Smooth muscle cell (in vitro differentiated cells): Measurements from ENCODE around the gene B4GALT1. TPM values are rescaled to one million over a fixed set of nuclear protein-coding genes. Genes with fewer than 3 reads are reported as not detected.

Source experiments
- DNase-seq: peaks from one replicate; lab custom pipeline; 2025; ENCODE audit not compliant: unreplicated experiment; lab: John Stamatoyannopoulos, UW
- H2AFZ ChIP-seq: fragments of 200-600 bp; sonication (generic); 2 replicates; pipeline ENCODE4 v1.6.0; 2016; ENCODE audit warnings: antibody characterized with exemption, low read depth, mild to moderate bottlenecking
- H3F3A ChIP-seq: fragments of 200-600 bp; sonication (generic); 2 replicates; pipeline ENCODE4 v1.6.0; 2017; ENCODE audit warnings: antibody characterized with exemption, low read depth
- H3K27ac ChIP-seq: fragments of 200-600 bp; sonication (generic); 2 replicates; pipeline ENCODE4 v1.5.1; 2016; ENCODE audit warnings: low read depth, mild to moderate bottlenecking
- H3K27me3 ChIP-seq: fragments of 200-600 bp; sonication (generic); 2 replicates; pipeline ENCODE4 v1.6.1; 2016; ENCODE audit warnings: low read depth, mild to moderate bottlenecking
- H3K36me3 ChIP-seq: fragments of 200-600 bp; sonication (generic); 2 replicates; pipeline ENCODE4 v1.5.1; 2016; ENCODE audit warnings: low read depth
- H3K4me1 ChIP-seq: fragments of 200-600 bp; sonication (generic); 2 replicates; pipeline ENCODE4 v1.5.1; 2016; ENCODE audit warnings: low read depth
- H3K4me2 ChIP-seq: fragments of 200-600 bp; sonication (generic); 2 replicates; pipeline ENCODE4 v1.6.0; 2016; ENCODE audit warnings: mild to moderate bottlenecking
- H3K4me3 ChIP-seq: fragments of 200-600 bp; sonication (generic); 2 replicates; pipeline ENCODE4 v1.5.1; 2016; ENCODE audit warnings: mild to moderate bottlenecking
- H3K79me2 ChIP-seq: fragments of 200-600 bp; sonication (generic); 2 replicates; pipeline ENCODE4 v1.6.0; 2016; ENCODE audit warnings: low read depth, mild to moderate bottlenecking
- H3K9ac ChIP-seq: fragments of 200-600 bp; sonication (generic); 2 replicates; pipeline ENCODE4 v1.6.0; 2016; ENCODE audit warnings: low read depth
- H3K9me3 ChIP-seq: fragments of 200-600 bp; sonication (generic); replicated peaks from 2 replicates; pipeline ENCODE4 v1.5.1; 2016; ENCODE audit warnings: low read depth
- H4K20me1 ChIP-seq: fragments of 200-600 bp; sonication (generic); 2 replicates; pipeline ENCODE4 v1.6.0; 2016; ENCODE audit warnings: low read depth
- CTCF ChIP-seq: fragments of 200-600 bp; sonication (generic); IDR thresholded peaks from 2 replicates; pipeline ENCODE4 v1.5.1; 2017; ENCODE audit warnings: borderline replicate concordance, mild to moderate bottlenecking, antibody characterized with exemption; ENCODE audit not compliant: insufficient read depth, poor library complexity, severe bottlenecking
- WGBS: methylation state at CpG from one replicate; pipeline ENCODE4 v1.1.7; 2016; ENCODE audit warnings: low lambda C conversion rate; 5-methylcytosine and 5-hydroxymethylcytosine counted together
- polyA plus RNA-seq: library from polyadenylated mRNA; unstranded; fragments of >200 nt; fragmentation: Nextera tagmentation; extraction: Ambion mirVana; gene quantifications from 2 replicates; pipeline ENCODE4 v1.2.1, GENCODE V29; 2016
- total RNA-seq: library from RNA; depleted of rRNA; stranded (reverse); fragments of >200 nt; gene quantifications from 2 replicates; pipeline ENCODE4 v1.2.3, GENCODE V29; 2014

The B4GALT1 gene
- total RNA-seq = 46.9 and 56.3 TPM in 2 replicates
- polyA plus RNA-seq = 49.2 and 49.3 TPM in 2 replicates

- Histone ChIP-seq H3K27me3 (no peaks in the 10 kb centered on the region), H3F3A (peaks cover 1% of the 10 kb centered on the region), H4K20me1 (peaks cover 27% of the 10 kb centered on the region), H3K9me3 (no peaks in the 10 kb centered on the region), H3K79me2 (peaks cover 45% of the 10 kb centered on the region), H3K9ac (peak within 1 kb of the TSS; percentile 95), H3K36me3 (no peaks in the 10 kb centered on the region), H3K4me3 (peak within 1 kb of the TSS; percentile 97), H3K27ac (peak within 1 kb of the TSS; percentile 87), H2AFZ (peak within 1 kb of the TSS; percentile 94), H3K4me2 (peak within 1 kb of the TSS; percentile 97), H3K4me1 (peaks cover 31% of the 10 kb centered on the region)
- TF ChIP-seq CTCF = no peak
- 8% methylated on average over 38 of the region's 101 CpGs for WGBS
- DNase-seq = peak; percentile 95
Observed at GRCh38 chr9:33167084-33167971, at the start of gene B4GALT1. Gene B4GALT1, minus strand, starts transcription at chr9:33167336. Its CDS starts 167 bp downstream, at chr9:33167169.

GRCh38 chr9:33211695-33212393 is 44.7 kb upstream of the B4GALT1 start:
- Histone ChIP-seq H3K9me3 (no peaks in the 10 kb centered on the region), H3K4me2 (peak overlapping the region; percentile 66), H3K9ac (no peak overlapping the region), H3K79me2 (no peaks in the 10 kb centered on the region), H3K27ac (peak overlapping the region; percentile 43), H3K27me3 (peaks cover 4% of the 10 kb centered on the region), H3K4me1 (peaks cover 8% of the 10 kb centered on the region), H3K4me3 (no peak overlapping the region), H3F3A (peaks cover 7% of the 10 kb centered on the region), H2AFZ (no peak overlapping the region), H3K36me3 (no peaks in the 10 kb centered on the region), H4K20me1 (no peaks in the 10 kb centered on the region)
- TF ChIP-seq CTCF = no peak
- DNase-seq = no peak
- whole genome bisulfite sequencing = 15% methylated on average over 3 of the region's 3 CpGs

GRCh38 chr9:33210006-33210715 is 43.0 kb upstream of the B4GALT1 start:
- Histone ChIP-seq H4K20me1 (no peaks in the 10 kb centered on the region), H3K4me3 (no peak overlapping the region), H3K79me2 (no peaks in the 10 kb centered on the region), H3K36me3 (no peaks in the 10 kb centered on the region), H3K27me3 (peaks cover 2% of the 10 kb centered on the region), H3K9me3 (no peaks in the 10 kb centered on the region), H3K27ac (no peak overlapping the region), H3K9ac (no peak overlapping the region), H3K4me2 (no peak overlapping the region), H2AFZ (no peak overlapping the region), H3F3A (peaks cover 7% of the 10 kb centered on the region), H3K4me1 (peaks cover 8% of the 10 kb centered on the region)
- 90% methylated on average over 4 of the region's 4 CpGs for WGBS
- TF ChIP-seq CTCF = no peak
- DNase-seq = no peak
